ENCODE measurements around the gene MTUS2. TPM values are rescaled to one million over a fixed set of nuclear protein-coding genes. Genes with fewer than 3 reads are reported as not detected.

MTUS2 gene
- total and polyA plus RNA-seq, 9 of the 15 experiments (the other 6 are each of a cell fraction or from before 2014, with no cell fraction given): 0.01 to 0.28 (median 0.06) TPM; not detected in 1

- TF ChIP-seq C11orf30 (IDR thresholded peaks at IDR 0.05; ENCODE audit: low read depth) (no peak), KLF10 (CRISPR knock-in tag; IDR thresholded peaks at IDR 0.05) (no peak), TSC22D4 (tag; IDR thresholded peaks at IDR 0.05) (no peak), ATF1 (CRISPR knock-in tag; IDR thresholded peaks at IDR 0.05) (no peak), ATF1 (tag; IDR thresholded peaks at IDR 0.05) (no peak), KLF13 (tag; IDR thresholded peaks at IDR 0.05; ENCODE audit: borderline replicate concordance, low read depth) (no peak), HDAC2 (IDR thresholded peaks at IDR 0.05) (no peak)
- TF ChIP-seq, protein P1, sequence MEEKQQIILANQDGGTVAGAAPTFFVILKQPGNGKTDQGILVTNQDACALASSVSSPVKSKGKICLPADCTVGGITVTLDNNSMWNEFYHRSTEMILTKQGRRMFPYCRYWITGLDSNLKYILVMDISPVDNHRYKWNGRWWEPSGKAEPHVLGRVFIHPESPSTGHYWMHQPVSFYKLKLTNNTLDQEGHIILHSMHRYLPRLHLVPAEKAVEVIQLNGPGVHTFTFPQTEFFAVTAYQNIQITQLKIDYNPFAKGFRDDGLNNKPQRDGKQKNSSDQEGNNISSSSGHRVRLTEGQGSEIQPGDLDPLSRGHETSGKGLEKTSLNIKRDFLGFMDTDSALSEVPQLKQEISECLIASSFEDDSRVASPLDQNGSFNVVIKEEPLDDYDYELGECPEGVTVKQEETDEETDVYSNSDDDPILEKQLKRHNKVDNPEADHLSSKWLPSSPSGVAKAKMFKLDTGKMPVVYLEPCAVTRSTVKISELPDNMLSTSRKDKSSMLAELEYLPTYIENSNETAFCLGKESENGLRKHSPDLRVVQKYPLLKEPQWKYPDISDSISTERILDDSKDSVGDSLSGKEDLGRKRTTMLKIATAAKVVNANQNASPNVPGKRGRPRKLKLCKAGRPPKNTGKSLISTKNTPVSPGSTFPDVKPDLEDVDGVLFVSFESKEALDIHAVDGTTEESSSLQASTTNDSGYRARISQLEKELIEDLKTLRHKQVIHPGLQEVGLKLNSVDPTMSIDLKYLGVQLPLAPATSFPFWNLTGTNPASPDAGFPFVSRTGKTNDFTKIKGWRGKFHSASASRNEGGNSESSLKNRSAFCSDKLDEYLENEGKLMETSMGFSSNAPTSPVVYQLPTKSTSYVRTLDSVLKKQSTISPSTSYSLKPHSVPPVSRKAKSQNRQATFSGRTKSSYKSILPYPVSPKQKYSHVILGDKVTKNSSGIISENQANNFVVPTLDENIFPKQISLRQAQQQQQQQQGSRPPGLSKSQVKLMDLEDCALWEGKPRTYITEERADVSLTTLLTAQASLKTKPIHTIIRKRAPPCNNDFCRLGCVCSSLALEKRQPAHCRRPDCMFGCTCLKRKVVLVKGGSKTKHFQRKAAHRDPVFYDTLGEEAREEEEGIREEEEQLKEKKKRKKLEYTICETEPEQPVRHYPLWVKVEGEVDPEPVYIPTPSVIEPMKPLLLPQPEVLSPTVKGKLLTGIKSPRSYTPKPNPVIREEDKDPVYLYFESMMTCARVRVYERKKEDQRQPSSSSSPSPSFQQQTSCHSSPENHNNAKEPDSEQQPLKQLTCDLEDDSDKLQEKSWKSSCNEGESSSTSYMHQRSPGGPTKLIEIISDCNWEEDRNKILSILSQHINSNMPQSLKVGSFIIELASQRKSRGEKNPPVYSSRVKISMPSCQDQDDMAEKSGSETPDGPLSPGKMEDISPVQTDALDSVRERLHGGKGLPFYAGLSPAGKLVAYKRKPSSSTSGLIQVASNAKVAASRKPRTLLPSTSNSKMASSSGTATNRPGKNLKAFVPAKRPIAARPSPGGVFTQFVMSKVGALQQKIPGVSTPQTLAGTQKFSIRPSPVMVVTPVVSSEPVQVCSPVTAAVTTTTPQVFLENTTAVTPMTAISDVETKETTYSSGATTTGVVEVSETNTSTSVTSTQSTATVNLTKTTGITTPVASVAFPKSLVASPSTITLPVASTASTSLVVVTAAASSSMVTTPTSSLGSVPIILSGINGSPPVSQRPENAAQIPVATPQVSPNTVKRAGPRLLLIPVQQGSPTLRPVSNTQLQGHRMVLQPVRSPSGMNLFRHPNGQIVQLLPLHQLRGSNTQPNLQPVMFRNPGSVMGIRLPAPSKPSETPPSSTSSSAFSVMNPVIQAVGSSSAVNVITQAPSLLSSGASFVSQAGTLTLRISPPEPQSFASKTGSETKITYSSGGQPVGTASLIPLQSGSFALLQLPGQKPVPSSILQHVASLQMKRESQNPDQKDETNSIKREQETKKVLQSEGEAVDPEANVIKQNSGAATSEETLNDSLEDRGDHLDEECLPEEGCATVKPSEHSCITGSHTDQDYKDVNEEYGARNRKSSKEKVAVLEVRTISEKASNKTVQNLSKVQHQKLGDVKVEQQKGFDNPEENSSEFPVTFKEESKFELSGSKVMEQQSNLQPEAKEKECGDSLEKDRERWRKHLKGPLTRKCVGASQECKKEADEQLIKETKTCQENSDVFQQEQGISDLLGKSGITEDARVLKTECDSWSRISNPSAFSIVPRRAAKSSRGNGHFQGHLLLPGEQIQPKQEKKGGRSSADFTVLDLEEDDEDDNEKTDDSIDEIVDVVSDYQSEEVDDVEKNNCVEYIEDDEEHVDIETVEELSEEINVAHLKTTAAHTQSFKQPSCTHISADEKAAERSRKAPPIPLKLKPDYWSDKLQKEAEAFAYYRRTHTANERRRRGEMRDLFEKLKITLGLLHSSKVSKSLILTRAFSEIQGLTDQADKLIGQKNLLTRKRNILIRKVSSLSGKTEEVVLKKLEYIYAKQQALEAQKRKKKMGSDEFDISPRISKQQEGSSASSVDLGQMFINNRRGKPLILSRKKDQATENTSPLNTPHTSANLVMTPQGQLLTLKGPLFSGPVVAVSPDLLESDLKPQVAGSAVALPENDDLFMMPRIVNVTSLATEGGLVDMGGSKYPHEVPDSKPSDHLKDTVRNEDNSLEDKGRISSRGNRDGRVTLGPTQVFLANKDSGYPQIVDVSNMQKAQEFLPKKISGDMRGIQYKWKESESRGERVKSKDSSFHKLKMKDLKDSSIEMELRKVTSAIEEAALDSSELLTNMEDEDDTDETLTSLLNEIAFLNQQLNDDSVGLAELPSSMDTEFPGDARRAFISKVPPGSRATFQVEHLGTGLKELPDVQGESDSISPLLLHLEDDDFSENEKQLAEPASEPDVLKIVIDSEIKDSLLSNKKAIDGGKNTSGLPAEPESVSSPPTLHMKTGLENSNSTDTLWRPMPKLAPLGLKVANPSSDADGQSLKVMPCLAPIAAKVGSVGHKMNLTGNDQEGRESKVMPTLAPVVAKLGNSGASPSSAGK (IDR thresholded peaks at IDR 0.05): no peak; the same call in 1 of the 2 replicates
- TF ChIP-seq, protein P2, sequence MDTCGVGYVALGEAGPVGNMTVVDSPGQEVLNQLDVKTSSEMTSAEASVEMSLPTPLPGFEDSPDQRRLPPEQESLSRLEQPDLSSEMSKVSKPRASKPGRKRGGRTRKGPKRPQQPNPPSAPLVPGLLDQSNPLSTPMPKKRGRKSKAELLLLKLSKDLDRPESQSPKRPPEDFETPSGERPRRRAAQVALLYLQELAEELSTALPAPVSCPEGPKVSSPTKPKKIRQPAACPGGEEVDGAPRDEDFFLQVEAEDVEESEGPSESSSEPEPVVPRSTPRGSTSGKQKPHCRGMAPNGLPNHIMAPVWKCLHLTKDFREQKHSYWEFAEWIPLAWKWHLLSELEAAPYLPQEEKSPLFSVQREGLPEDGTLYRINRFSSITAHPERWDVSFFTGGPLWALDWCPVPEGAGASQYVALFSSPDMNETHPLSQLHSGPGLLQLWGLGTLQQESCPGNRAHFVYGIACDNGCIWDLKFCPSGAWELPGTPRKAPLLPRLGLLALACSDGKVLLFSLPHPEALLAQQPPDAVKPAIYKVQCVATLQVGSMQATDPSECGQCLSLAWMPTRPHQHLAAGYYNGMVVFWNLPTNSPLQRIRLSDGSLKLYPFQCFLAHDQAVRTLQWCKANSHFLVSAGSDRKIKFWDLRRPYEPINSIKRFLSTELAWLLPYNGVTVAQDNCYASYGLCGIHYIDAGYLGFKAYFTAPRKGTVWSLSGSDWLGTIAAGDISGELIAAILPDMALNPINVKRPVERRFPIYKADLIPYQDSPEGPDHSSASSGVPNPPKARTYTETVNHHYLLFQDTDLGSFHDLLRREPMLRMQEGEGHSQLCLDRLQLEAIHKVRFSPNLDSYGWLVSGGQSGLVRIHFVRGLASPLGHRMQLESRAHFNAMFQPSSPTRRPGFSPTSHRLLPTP (IDR thresholded peaks at IDR 0.05; ENCODE audit: borderline replicate concordance, extremely low read depth, insufficient read length): no peak
- TF ChIP-seq, protein P3, sequence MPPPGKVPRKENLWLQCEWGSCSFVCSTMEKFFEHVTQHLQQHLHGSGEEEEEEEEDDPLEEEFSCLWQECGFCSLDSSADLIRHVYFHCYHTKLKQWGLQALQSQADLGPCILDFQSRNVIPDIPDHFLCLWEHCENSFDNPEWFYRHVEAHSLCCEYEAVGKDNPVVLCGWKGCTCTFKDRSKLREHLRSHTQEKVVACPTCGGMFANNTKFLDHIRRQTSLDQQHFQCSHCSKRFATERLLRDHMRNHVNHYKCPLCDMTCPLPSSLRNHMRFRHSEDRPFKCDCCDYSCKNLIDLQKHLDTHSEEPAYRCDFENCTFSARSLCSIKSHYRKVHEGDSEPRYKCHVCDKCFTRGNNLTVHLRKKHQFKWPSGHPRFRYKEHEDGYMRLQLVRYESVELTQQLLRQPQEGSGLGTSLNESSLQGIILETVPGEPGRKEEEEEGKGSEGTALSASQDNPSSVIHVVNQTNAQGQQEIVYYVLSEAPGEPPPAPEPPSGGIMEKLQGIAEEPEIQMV (tag; conservative IDR thresholded peaks at IDR 0.05; ENCODE audit: low read depth): no peak
Observed at GRCh38 chr13:29456419-29456818, 636.3 kb downstream of the MTUS2 start (continued).

All from K562 (cell line).